ENCODE measurements around the gene SRRM3. TPM values are rescaled to one million over a fixed set of nuclear protein-coding genes. Genes with fewer than 3 reads are reported as not detected.

SRRM3 gene
- total and polyA plus RNA-seq, 9 of the 15 experiments (the other 6 are each of a cell fraction or from before 2014, with no cell fraction given) = 0.04 to 0.91 (median 0.46) TPM; not detected in 2

DNA sequence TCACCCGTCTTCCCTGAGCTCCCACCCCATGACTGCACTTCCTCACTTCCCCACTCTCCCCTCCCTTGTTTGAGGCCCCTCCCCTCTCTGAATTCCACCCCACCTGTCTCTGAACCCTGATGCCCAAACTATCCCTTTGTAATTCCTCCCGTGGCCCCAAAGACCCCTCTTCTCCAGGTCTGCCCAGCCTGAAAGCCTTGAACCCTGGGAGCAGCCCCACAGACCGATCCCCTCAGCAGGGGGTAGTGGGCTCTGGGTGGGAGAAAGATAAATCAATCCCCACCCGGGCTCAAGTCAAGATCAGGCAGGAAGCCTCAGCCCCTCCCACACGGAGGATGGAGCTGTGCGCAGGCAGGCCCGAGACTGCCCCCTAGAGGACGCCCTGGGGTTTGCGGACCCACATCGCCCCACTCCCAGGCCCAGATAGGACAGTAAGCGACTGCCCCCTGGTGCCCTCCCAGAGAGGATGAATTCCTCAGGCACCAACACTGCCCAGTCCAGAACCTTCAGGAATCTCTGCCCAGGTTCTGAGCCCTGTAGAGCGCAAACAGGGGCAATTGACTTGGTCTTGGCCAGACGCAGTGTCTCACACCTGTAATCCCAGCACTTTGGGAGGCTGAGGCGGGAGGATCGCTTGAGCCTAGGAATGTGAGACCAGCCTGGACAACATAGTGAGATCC is 112.5 kb downstream of the SRRM3 start (continued):
- no peak for TF ChIP-seq U2AF1 (optimal IDR thresholded peaks at IDR 0.05; ENCODE audit: low read depth, low read length)
- TF ChIP-seq CBFB (CRISPR knock-in tag; IDR thresholded peaks at IDR 0.05) = no peak; the same call in 1 of the 2 replicates
- TF ChIP-seq TARDBP (IDR thresholded peaks at IDR 0.05) = peak; percentile 77; the same call in 1 of the 2 replicates
- TF ChIP-seq SMAD3 (CRISPR knock-in tag; conservative IDR thresholded peaks at IDR 0.05) = 0 out of 2 replicates have a peak, but pooled peaks have one; percentile 19
- TF ChIP-seq NFE2 (IDR thresholded peaks at IDR 0.05; ENCODE audit: low read depth) = peak; percentile 26; the same call in 1 of the 2 replicates
- peak; percentile 65; the same call in 1 of the 2 replicates for TF ChIP-seq KAT7 (CRISPR knock-in tag; IDR thresholded peaks at IDR 0.05; ENCODE audit: borderline replicate concordance)
- TF ChIP-seq, protein P1, sequence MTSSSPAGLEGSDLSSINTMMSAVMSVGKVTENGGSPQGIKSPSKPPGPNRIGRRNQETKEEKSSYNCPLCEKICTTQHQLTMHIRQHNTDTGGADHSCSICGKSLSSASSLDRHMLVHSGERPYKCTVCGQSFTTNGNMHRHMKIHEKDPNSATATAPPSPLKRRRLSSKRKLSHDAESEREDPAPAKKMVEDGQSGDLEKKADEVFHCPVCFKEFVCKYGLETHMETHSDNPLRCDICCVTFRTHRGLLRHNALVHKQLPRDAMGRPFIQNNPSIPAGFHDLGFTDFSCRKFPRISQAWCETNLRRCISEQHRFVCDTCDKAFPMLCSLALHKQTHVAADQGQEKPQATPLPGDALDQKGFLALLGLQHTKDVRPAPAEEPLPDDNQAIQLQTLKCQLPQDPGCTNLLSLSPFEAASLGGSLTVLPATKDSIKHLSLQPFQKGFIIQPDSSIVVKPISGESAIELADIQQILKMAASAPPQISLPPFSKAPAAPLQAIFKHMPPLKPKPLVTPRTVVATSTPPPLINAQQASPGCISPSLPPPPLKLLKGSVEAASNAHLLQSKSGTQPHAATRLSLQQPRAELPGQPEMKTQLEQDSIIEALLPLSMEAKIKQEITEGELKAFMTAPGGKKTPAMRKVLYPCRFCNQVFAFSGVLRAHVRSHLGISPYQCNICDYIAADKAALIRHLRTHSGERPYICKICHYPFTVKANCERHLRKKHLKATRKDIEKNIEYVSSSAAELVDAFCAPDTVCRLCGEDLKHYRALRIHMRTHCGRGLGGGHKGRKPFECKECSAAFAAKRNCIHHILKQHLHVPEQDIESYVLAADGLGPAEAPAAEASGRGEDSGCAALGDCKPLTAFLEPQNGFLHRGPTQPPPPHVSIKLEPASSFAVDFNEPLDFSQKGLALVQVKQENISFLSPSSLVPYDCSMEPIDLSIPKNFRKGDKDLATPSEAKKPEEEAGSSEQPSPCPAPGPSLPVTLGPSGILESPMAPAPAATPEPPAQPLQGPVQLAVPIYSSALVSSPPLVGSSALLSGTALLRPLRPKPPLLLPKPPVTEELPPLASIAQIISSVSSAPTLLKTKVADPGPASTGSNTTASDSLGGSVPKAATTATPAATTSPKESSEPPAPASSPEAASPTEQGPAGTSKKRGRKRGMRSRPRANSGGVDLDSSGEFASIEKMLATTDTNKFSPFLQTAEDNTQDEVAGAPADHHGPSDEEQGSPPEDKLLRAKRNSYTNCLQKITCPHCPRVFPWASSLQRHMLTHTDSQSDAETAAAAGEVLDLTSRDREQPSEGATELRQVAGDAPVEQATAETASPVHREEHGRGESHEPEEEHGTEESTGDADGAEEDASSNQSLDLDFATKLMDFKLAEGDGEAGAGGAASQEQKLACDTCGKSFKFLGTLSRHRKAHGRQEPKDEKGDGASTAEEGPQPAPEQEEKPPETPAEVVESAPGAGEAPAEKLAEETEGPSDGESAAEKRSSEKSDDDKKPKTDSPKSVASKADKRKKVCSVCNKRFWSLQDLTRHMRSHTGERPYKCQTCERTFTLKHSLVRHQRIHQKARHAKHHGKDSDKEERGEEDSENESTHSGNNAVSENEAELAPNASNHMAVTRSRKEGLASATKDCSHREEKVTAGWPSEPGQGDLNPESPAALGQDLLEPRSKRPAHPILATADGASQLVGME (CRISPR knock-in tag; IDR thresholded peaks at IDR 0.05) = peak; percentile 86; the same call in 1 of the 2 replicates
- TF ChIP-seq, protein P2, sequence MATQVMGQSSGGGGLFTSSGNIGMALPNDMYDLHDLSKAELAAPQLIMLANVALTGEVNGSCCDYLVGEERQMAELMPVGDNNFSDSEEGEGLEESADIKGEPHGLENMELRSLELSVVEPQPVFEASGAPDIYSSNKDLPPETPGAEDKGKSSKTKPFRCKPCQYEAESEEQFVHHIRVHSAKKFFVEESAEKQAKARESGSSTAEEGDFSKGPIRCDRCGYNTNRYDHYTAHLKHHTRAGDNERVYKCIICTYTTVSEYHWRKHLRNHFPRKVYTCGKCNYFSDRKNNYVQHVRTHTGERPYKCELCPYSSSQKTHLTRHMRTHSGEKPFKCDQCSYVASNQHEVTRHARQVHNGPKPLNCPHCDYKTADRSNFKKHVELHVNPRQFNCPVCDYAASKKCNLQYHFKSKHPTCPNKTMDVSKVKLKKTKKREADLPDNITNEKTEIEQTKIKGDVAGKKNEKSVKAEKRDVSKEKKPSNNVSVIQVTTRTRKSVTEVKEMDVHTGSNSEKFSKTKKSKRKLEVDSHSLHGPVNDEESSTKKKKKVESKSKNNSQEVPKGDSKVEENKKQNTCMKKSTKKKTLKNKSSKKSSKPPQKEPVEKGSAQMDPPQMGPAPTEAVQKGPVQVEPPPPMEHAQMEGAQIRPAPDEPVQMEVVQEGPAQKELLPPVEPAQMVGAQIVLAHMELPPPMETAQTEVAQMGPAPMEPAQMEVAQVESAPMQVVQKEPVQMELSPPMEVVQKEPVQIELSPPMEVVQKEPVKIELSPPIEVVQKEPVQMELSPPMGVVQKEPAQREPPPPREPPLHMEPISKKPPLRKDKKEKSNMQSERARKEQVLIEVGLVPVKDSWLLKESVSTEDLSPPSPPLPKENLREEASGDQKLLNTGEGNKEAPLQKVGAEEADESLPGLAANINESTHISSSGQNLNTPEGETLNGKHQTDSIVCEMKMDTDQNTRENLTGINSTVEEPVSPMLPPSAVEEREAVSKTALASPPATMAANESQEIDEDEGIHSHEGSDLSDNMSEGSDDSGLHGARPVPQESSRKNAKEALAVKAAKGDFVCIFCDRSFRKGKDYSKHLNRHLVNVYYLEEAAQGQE (IDR thresholded peaks at IDR 0.05; ENCODE audit: borderline replicate concordance) = peak; percentile 99
- TF ChIP-seq, protein P2 (CRISPR knock-in tag; IDR thresholded peaks at IDR 0.05; ENCODE audit: low read depth) = no peak
- peak; percentile 43 for TF ChIP-seq DACH1 (IDR thresholded peaks at IDR 0.05; ENCODE audit: partially characterized antibody)
- no peak for TF ChIP-seq TRIM24 (IDR thresholded peaks at IDR 0.05)
- peak; percentile 97 for TF ChIP-seq CTBP1 (IDR thresholded peaks at IDR 0.05; ENCODE audit: borderline replicate concordance)
- TF ChIP-seq NEUROD1 (IDR thresholded peaks at IDR 0.05; ENCODE audit: borderline replicate concordance, low read depth, low read length, partially characterized antibody) = peak; percentile 83
- TF ChIP-seq SP1 (CRISPR knock-in tag; IDR thresholded peaks at IDR 0.05) = peak; percentile 94
- TF ChIP-seq CBX3 (IDR thresholded peaks at IDR 0.05; ENCODE audit: borderline replicate concordance in 1 of 2, low read length in 2 of 2) = peak in 1 of 2 experiments; percentile 89; a peak in 2 of 3 replicates

All from K562 (cell line).